WERI-Rb-1 (cell line): ENCODE data around the gene INPP4A.

Experiments
- DNase-seq: peaks from one replicate; pipeline ENCODE4 v3.0.0-alpha.2; 2020
- H3K27ac ChIP-seq: fragments of 250-450 bp; sonication (Bioruptor Pico); 2 replicates; pipeline ENCODE4 v1.5.1; 2020; ENCODE audit warnings: mild to moderate bottlenecking, moderate library complexity
- H3K27me3 ChIP-seq: fragments of 250-450 bp; sonication (Bioruptor Pico); 2 replicates; pipeline ENCODE4 v1.5.1; 2021; ENCODE audit warnings: mild to moderate bottlenecking, low read depth, moderate library complexity; ENCODE audit not compliant: insufficient read depth, severe bottlenecking
- H3K36me3 ChIP-seq: fragments of 250-450 bp; sonication (Bioruptor Pico); 2 replicates; pipeline ENCODE4 v1.5.1; 2020; ENCODE audit warnings: mild to moderate bottlenecking, moderate library complexity
- H3K4me3 ChIP-seq: 2 replicates; pipeline ENCODE4 v1.5.1; 2011; ENCODE audit warnings: low read depth, mild to moderate bottlenecking, control low read depth, low read length
- H3K9me3 ChIP-seq: fragments of 250-450 bp; sonication (Bioruptor Pico); 2 replicates; pipeline ENCODE4 v1.5.1; 2021; ENCODE audit warnings: mild to moderate bottlenecking, moderate library complexity; ENCODE audit not compliant: severe bottlenecking
- TF ChIP-seq, protein P1 (sequence below): IDR thresholded peaks from 2 replicates; pipeline ENCODE4 v1.5.1; 2011; ENCODE audit warnings: low read depth, mild to moderate bottlenecking, control low read depth, inconsistent platforms, low read length

INPP4A gene

DNA sequence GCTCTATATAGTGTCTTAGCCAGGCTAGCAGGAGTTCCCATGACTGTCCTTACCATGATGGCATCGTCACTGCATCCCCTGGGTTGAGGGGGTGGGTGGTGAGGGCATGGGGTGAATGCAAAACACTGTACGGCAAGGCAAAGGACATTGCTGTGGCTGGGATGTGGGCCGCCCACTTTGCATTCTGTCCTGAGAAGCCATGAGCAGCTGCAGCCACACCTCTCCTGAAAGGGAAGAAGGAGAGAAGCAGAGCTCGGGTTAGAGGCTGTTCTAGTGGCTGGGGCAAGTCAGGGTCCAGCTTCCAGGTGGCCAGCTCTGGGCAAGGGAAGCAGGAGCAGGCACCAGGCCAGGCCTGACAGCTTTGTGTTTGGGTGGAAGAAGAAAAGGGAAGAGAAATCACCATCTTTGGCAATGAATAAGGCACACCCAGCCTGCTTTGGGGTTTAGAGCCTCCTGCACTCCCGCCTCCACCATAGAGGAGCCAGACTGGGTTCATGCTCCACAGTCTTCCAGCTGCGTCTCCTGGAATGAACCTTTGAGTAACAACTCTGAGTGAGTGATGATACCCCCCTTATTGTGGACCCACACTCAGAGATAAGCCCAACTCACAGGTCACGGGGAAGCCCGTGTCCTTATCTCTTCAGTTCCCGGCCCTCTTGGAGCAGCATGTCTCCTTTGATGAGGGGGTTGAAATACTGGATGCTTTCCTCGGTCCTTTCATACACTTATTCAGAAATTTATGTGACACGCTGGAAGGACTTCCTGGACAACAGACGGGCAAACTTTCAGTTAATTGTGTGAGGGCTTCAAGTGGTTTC is 63.4 kb downstream of the INPP4A start:
- Histone ChIP-seq H3K9me3 (no peaks in the 10 kb centered on the region), H3K4me3 (no peak overlapping the region), H3K36me3 (no peaks in the 10 kb centered on the region), H3K27me3 (no peaks in the 10 kb centered on the region), H3K27ac (no peak overlapping the region)
- DNase-seq, result no peak
- TF ChIP-seq, protein P1, sequence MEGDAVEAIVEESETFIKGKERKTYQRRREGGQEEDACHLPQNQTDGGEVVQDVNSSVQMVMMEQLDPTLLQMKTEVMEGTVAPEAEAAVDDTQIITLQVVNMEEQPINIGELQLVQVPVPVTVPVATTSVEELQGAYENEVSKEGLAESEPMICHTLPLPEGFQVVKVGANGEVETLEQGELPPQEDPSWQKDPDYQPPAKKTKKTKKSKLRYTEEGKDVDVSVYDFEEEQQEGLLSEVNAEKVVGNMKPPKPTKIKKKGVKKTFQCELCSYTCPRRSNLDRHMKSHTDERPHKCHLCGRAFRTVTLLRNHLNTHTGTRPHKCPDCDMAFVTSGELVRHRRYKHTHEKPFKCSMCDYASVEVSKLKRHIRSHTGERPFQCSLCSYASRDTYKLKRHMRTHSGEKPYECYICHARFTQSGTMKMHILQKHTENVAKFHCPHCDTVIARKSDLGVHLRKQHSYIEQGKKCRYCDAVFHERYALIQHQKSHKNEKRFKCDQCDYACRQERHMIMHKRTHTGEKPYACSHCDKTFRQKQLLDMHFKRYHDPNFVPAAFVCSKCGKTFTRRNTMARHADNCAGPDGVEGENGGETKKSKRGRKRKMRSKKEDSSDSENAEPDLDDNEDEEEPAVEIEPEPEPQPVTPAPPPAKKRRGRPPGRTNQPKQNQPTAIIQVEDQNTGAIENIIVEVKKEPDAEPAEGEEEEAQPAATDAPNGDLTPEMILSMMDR, result no peak

DNA sequence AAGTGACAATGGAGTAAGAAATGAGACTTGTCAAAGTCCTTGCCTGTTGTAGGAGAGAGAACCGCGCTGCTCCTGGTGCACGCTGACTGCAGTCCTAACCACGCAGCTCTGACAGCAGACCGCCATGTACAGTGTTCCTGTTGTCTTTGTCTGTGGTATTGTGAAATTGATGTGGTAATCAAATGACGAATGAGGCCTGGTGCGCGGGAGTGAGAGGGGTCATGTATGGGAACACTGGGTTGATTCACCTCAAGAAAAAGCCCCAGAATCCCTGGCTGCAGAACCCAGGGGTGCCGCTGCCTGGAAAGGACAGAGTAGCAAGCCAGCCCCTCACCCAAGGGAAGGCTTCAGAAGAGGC is 64.0 kb downstream of the INPP4A start:
- Histone ChIP-seq H3K27ac (no peak overlapping the region), H3K36me3 (no peaks in the 10 kb centered on the region), H3K27me3 (no peaks in the 10 kb centered on the region), H3K4me3 (no peak overlapping the region), H3K9me3 (no peaks in the 10 kb centered on the region)
- TF ChIP-seq, protein P1, result no peak
- no peak for DNase-seq

DNA sequence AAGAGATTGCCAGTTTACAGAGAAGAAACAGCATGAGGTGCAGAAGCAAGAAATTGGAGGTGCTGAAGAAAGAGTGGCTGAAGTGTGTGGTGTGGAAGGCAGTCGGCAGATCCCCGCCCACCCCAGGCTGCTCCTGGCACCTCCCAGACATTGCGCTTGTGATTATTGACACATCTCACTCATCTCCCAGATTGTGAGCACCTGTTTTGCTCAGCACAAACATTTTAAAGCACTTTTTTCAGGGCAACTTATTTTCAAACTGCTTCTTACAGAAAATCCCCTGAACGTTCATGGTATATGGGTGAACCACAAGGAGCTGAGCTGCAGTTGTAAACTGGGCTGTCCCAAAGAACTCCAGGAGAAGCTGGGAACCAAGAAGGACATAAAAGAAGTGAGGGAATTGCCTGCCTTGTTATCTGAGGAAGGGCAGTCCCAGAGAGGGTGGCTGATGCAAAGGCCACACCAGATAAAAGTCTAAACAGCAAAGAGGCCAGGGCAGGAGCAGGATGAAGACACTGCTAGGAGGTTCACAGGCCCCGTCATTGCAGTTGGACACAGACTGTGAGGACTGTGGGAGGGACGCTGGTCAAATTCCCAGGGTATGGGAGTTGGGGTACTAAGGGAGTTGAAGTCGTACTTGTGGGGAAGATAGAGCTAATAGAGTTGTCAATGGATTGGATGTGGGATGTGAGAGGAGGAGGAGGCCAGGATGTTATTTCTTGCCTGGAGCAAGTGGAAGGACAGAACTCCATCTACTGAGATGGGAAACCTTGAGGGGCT is 65.1 kb downstream of the INPP4A start:
- TF ChIP-seq, protein P1, result no peak
- Histone ChIP-seq H3K9me3 (no peaks in the 10 kb centered on the region), H3K4me3 (no peak overlapping the region), H3K27me3 (no peaks in the 10 kb centered on the region), H3K36me3 (no peaks in the 10 kb centered on the region), H3K27ac (no peak overlapping the region)
- no peak for DNase-seq

DNA sequence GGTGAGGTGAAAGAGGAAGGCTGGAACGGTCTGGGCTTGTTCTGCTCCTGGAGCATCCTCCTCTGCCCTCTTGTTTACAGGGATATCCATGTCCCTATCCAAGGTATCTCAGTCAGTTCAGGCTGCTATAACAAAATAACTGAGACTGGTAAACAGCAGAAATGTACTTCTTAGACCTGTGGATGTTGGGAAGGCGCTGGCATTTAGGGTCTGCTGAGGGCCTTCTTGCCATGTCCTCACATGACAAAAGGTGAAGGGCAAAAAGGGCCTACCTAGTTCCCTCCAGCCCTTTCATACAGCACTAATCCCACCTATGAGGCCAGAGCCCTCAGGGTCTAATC is 65.6 kb downstream of the INPP4A start:
- TF ChIP-seq, protein P1, result no peak
- Histone ChIP-seq H3K4me3 (no peak overlapping the region), H3K9me3 (no peaks in the 10 kb centered on the region), H3K27ac (no peak overlapping the region), H3K36me3 (no peaks in the 10 kb centered on the region), H3K27me3 (no peaks in the 10 kb centered on the region)
- DNase-seq, result no peak

DNA sequence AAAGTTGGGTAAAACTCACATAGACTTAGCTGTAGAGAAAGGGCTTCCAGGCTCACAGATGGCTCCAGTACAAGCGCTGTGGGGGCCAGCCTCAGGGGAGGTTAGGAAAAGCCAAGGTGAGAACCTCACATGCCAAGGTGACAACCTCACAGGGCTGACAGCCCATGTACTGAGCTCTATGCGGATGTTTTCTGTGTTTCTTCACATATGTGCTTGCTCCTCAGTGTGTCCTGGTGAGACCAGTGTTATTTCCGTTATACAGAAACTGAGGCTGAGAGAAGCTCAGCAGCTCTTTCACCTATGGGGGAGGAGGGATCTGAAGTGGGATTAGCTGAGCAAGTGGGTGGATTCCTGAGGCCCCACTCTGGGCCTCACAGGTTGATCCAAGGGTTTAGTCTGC is 67.3 kb downstream of the INPP4A start:
- Histone ChIP-seq H3K9me3 (no peaks in the 10 kb centered on the region), H3K36me3 (no peaks in the 10 kb centered on the region), H3K27ac (no peak overlapping the region), H3K4me3 (no peak overlapping the region), H3K27me3 (no peaks in the 10 kb centered on the region)
- DNase-seq, result no peak
- TF ChIP-seq, protein P1, result no peak

DNA sequence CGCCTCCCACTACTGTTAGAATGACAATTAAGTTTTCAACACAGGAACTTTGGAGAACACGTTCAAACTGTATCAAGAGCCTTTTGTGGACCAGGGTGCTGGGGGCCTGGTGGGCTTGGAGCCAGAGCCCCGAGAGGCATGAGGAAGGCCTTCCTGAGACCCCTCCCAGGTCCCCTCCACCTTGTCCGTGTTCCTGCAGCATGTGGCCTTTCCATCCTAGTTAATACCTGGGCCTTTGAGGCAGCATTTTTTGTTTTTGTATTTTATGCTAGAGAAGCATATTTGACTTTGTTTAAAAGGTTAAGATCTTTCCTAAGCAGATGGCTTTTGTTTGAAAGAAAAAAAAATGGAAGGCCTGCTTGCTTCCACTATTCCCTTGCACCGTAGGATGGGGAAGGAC is 68.0 kb downstream of the INPP4A start:
- Histone ChIP-seq H3K36me3 (no peaks in the 10 kb centered on the region), H3K4me3 (no peak overlapping the region), H3K9me3 (no peaks in the 10 kb centered on the region), H3K27ac (no peak overlapping the region), H3K27me3 (no peaks in the 10 kb centered on the region)
- no peak for DNase-seq
- TF ChIP-seq, protein P1, result no peak
